ENCODE results near the gene DEFB128. TPM values are rescaled to one million over a fixed set of nuclear protein-coding genes. Genes with fewer than 3 reads are reported as not detected.

The DEFB128 gene
- total and polyA plus RNA-seq, 2 experiments from 2014 or later = not detected

- TF ChIP-seq, protein P1, sequence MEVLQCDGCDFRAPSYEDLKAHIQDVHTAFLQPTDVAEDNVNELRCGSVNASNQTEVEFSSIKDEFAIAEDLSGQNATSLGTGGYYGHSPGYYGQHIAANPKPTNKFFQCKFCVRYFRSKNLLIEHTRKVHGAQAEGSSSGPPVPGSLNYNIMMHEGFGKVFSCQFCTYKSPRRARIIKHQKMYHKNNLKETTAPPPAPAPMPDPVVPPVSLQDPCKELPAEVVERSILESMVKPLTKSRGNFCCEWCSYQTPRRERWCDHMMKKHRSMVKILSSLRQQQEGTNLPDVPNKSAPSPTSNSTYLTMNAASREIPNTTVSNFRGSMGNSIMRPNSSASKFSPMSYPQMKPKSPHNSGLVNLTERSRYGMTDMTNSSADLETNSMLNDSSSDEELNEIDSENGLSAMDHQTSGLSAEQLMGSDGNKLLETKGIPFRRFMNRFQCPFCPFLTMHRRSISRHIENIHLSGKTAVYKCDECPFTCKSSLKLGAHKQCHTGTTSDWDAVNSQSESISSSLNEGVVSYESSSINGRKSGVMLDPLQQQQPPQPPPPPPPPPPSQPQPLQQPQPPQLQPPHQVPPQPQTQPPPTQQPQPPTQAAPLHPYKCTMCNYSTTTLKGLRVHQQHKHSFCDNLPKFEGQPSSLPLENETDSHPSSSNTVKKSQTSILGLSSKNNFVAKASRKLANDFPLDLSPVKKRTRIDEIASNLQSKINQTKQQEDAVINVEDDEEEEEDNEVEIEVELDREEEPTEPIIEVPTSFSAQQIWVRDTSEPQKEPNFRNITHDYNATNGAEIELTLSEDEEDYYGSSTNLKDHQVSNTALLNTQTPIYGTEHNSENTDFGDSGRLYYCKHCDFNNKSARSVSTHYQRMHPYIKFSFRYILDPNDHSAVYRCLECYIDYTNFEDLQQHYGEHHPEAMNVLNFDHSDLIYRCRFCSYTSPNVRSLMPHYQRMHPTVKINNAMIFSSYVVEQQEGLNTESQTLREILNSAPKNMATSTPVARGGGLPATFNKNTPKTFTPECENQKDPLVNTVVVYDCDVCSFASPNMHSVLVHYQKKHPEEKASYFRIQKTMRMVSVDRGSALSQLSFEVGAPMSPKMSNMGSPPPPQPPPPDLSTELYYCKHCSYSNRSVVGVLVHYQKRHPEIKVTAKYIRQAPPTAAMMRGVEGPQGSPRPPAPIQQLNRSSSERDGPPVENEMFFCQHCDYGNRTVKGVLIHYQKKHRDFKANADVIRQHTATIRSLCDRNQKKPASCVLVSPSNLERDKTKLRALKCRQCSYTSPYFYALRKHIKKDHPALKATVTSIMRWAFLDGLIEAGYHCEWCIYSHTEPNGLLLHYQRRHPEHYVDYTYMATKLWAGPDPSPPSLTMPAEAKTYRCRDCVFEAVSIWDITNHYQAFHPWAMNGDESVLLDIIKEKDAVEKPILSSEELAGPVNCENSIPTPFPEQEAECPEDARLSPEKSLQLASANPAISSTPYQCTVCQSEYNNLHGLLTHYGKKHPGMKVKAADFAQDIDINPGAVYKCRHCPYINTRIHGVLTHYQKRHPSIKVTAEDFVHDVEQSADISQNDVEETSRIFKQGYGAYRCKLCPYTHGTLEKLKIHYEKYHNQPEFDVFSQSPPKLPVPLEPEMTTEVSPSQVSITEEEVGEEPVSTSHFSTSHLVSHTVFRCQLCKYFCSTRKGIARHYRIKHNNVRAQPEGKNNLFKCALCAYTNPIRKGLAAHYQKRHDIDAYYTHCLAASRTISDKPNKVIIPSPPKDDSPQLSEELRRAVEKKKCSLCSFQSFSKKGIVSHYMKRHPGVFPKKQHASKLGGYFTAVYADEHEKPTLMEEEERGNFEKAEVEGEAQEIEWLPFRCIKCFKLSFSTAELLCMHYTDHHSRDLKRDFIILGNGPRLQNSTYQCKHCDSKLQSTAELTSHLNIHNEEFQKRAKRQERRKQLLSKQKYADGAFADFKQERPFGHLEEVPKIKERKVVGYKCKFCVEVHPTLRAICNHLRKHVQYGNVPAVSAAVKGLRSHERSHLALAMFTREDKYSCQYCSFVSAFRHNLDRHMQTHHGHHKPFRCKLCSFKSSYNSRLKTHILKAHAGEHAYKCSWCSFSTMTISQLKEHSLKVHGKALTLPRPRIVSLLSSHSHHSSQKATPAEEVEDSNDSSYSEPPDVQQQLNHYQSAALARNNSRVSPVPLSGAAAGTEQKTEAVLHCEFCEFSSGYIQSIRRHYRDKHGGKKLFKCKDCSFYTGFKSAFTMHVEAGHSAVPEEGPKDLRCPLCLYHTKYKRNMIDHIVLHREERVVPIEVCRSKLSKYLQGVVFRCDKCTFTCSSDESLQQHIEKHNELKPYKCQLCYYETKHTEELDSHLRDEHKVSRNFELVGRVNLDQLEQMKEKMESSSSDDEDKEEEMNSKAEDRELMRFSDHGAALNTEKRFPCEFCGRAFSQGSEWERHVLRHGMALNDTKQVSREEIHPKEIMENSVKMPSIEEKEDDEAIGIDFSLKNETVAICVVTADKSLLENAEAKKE (CRISPR knock-in tag; IDR thresholded peaks at IDR 0.05) = no peak
- TF ChIP-seq ZNF331 (CRISPR knock-in tag; IDR thresholded peaks at IDR 0.05; ENCODE audit: low read depth) = no peak
- no peak for TF ChIP-seq JUNB (IDR thresholded peaks at IDR 0.05; ENCODE audit: unreplicated experiment)
- TF ChIP-seq, protein P2, sequence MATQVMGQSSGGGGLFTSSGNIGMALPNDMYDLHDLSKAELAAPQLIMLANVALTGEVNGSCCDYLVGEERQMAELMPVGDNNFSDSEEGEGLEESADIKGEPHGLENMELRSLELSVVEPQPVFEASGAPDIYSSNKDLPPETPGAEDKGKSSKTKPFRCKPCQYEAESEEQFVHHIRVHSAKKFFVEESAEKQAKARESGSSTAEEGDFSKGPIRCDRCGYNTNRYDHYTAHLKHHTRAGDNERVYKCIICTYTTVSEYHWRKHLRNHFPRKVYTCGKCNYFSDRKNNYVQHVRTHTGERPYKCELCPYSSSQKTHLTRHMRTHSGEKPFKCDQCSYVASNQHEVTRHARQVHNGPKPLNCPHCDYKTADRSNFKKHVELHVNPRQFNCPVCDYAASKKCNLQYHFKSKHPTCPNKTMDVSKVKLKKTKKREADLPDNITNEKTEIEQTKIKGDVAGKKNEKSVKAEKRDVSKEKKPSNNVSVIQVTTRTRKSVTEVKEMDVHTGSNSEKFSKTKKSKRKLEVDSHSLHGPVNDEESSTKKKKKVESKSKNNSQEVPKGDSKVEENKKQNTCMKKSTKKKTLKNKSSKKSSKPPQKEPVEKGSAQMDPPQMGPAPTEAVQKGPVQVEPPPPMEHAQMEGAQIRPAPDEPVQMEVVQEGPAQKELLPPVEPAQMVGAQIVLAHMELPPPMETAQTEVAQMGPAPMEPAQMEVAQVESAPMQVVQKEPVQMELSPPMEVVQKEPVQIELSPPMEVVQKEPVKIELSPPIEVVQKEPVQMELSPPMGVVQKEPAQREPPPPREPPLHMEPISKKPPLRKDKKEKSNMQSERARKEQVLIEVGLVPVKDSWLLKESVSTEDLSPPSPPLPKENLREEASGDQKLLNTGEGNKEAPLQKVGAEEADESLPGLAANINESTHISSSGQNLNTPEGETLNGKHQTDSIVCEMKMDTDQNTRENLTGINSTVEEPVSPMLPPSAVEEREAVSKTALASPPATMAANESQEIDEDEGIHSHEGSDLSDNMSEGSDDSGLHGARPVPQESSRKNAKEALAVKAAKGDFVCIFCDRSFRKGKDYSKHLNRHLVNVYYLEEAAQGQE (IDR thresholded peaks at IDR 0.05; ENCODE audit: unreplicated experiment) = no peak
- TF ChIP-seq EZH2 (IDR thresholded peaks at IDR 0.05; ENCODE audit: low read depth, unreplicated experiment) = no peak
- TF ChIP-seq POLR2AphosphoS5 (IDR thresholded peaks at IDR 0.05; ENCODE audit: low read depth) = no peak
Observed at GRCh38 chr20:210809-211502, 21.4 kb upstream of the DEFB128 start (continued).

Data from GM23338 (cell line).